Central memory CD8-positive, alpha-beta T cell (primary cell): Measurements from ENCODE around the gene LRRC8D.
"Not testable (repeated sequence)": the region's sequence is repeated elsewhere in the genome, so short reads cannot be mapped to it uniquely, and the experiment has no call there.

Experiments
- ATAC-seq: fragments of 150-1000 bp; cut with Tn5 transposase; replicated peaks from 2 replicates; pipeline ENCODE4 v1.10.0; 2022; ENCODE audit warnings: mild to moderate bottlenecking, moderate FRiP score, moderate number of reproducible peaks; ENCODE audit not compliant: poor library complexity, severe bottlenecking; ENCODE audit errors: extremely low read depth
- DNase-seq, 2 donors: peaks; one replicate each; pipeline ENCODE4 v3.0.0; 2021; ENCODE audit warnings: low spot score in 2 of 2
- H3K27ac Mint-ChIP-seq: one replicate; pipeline ENCODE4 v1.8.0; 2022; ENCODE audit warnings: low read depth, mild to moderate bottlenecking, moderate library complexity, mixed read lengths
- H3K27me3 Mint-ChIP-seq: one replicate; pipeline ENCODE4 v1.8.0; 2022; ENCODE audit warnings: mixed read lengths
- H3K36me3 Mint-ChIP-seq: one replicate; pipeline ENCODE4 v1.8.0; 2022; ENCODE audit warnings: mild to moderate bottlenecking, moderate library complexity, mixed read lengths; ENCODE audit not compliant: insufficient read depth
- H3K4me1 Mint-ChIP-seq: one replicate; pipeline ENCODE4 v1.8.0; 2022; ENCODE audit warnings: mixed read lengths
- H3K4me3 Mint-ChIP-seq: one replicate; pipeline ENCODE4 v1.8.0; 2022; ENCODE audit warnings: mild to moderate bottlenecking, moderate library complexity, mixed read lengths
- H3K9me3 Mint-ChIP-seq: one replicate; pipeline ENCODE4 v1.8.0; 2022; ENCODE audit warnings: mixed read lengths

LRRC8D gene

DNA sequence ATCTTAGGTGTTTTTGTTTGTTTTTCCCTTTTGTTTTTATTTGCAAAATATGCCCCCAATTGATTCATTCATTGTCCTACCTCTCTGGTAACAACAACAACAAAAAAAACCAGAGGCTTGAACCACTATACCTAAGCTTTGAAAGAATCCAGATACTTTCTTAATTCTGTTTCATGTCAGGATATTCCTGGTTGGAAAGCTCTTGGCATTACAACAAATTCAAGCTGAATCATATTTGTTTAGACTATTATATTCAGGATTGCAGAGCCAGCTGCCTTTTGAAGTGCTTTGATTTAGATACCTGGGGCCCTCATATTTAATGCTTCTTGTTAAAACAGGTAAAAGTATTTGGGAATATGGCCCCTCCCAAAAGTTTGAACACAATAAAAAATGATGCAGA is 151.2 kb downstream of the LRRC8D start:
- Mint-ChIP-seq H3K4me1 (no peaks in the 10 kb centered on the region), H3K27ac (no peak overlapping the region), H3K4me3 (no peak overlapping the region), H3K9me3 (no peaks in the 10 kb centered on the region), H3K36me3 (peaks cover 2% of the 10 kb centered on the region), H3K27me3 (peaks cover 10% of the 10 kb centered on the region)
- DNase-seq = no peak
- no peak for ATAC-seq

DNA sequence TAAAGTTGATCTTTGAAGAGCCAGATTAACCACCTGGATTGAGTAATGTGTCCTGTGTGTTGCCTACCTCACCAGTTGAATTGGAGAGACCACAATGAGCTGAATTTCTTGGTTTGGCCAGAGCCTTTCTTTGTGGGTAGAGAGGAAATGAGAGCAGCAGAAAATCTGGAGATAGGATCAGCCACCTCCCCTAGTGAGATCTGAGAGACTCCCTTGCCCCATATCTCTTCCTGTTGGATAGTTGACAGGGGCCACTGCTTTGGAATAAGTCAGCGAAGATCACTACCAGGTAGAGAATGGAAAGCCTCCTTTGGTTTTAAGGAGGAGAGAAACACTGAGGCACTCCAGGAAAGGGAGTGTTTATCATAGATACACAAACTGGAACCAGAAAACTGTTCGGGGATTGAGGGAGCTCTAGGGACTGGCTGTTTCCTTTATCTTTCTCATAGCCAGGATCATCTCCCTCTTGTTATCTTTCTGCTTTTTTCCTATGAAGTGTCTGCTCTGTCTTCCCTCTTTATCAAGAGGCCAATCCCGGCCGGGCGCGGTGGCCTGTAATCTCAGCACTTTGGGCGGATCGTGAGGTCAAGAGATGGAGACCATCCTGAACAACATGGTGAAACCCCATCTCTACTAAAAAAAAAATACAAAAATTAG is 152.8 kb downstream of the LRRC8D start:
- Mint-ChIP-seq H3K4me1 (no peaks in the 10 kb centered on the region), H3K4me3 (no peak overlapping the region), H3K27me3 (peaks cover 10% of the 10 kb centered on the region), H3K9me3 (no peaks in the 10 kb centered on the region), H3K27ac (no peak overlapping the region), H3K36me3 (peaks cover 2% of the 10 kb centered on the region)
- no peak for DNase-seq
- ATAC-seq = no peak

DNA sequence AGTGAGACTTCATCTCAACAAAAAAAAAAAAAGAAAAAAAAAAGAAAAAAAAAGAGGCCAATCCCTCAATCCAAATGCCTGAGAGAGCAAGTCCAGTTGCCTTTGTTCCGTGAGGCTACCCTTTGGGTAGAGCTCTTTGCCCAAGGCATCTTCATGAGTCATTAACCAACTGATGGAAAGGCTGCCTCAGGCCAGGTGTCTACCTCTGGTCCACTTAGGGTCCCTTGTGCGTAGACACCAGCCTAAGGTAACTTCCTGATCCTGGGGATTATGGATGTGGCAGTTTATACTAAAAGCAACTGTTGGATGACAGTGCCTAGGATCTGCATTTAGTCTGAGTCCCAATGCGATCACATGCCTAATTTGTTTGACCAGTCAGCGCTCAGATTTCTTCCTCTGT is 153.4 kb downstream of the LRRC8D start:
- no peaks in the 10 kb centered on the region for H3K4me1 Mint-ChIP-seq
- no peak for ATAC-seq
- H3K27ac Mint-ChIP-seq = no peak overlapping the region
- H3K36me3 Mint-ChIP-seq = peaks cover 2% of the 10 kb centered on the region
- H3K27me3 Mint-ChIP-seq = peaks cover 10% of the 10 kb centered on the region
- DNase-seq = no peak
- no peak overlapping the region for H3K4me3 Mint-ChIP-seq
- no peaks in the 10 kb centered on the region for H3K9me3 Mint-ChIP-seq

DNA sequence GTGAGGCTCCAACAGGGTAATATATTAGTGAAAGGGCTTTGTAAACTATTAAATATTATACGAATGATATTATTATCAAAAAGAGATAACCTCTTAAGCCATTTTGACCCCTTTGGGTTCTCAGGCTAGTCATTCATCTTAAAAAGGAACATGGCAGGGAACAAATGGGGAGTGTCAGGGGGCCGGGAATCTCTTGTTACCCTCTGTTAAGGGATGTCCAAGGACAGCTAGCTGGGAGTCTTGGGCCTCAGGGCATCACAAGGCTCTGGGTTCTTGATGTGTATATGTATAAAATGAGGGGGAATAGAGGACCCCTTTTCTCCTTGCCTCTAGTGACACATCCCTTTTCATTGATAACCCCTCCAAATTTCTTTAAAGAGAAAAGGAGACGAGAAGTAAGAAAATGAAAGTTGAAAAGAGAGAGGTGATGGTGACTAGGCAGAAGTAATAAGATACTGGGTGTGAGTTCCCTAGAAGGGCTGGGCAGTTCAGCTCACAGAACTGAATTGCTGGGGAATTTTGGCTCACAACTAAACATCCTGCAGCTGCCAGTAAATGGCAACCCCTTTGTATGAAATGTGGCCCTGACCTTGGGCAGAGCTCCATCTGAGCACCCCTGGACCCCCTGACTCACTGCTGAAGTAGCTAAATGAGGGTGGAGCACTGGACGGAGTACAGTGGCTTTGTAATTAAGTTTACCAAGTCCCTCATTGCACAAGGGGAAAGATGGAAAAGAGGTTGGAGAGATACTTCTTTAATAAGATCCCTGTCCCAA is 154.1 kb downstream of the LRRC8D start:
- H3K4me3 Mint-ChIP-seq = no peak overlapping the region
- no peak overlapping the region for H3K27ac Mint-ChIP-seq
- no peak for DNase-seq
- H3K9me3 Mint-ChIP-seq = no peaks in the 10 kb centered on the region
- no peak for ATAC-seq
- no peaks in the 10 kb centered on the region for H3K4me1 Mint-ChIP-seq
- H3K36me3 Mint-ChIP-seq = peaks cover 2% of the 10 kb centered on the region
- H3K27me3 Mint-ChIP-seq = peaks cover 10% of the 10 kb centered on the region

DNA sequence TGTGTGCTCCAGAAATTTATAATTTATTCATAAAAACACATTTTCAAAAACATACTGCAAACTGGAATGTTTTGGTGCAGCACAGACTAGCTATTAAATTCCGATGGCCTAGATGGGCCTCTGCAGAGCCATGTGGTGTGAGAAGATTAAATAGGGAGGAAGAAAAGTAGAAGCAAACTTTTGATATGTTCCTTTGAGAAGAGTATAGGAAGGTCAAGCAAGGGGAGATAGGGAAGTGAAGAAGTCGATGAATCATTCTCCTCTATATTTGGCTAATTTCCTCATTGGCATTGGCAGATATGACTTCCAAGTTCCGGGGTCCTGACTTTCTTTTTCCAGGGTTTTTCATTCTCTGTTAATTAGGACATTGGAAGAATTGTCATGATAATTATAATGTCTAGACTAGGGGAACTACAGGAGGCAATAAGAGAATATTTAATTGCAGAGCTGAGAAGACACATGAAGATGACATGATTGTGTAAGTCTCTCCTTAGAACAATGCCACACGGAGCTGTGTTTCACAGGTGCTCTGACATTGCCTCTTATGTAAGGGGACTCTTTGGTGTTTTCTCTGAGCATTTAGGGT is 154.8 kb downstream of the LRRC8D start:
- H3K27ac Mint-ChIP-seq = no peak overlapping the region
- H3K27me3 Mint-ChIP-seq = peaks cover 10% of the 10 kb centered on the region
- no peaks in the 10 kb centered on the region for H3K9me3 Mint-ChIP-seq
- no peak overlapping the region for H3K4me3 Mint-ChIP-seq
- no peaks in the 10 kb centered on the region for H3K4me1 Mint-ChIP-seq
- H3K36me3 Mint-ChIP-seq = peaks cover 2% of the 10 kb centered on the region
- ATAC-seq (no peak), DNase-seq (no peak)

DNA sequence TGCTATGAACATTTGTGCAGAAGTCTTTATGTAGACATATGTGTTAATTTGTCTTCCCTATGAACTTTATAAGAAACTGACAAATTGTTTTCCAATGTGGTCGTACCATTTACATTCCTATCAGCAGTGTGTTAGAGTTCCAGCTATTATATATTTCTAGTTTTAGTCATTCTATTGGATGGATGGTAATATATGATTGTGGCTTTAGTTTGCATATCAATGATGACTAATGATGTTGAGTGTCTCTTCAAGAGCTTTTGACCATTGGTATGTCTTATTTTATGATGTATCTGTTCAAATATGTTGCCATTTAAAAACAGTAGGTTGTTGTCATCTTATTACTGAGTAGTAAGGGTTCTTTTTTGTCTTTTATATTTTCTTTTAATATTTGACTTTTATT is 157.9 kb downstream of the LRRC8D start:
- peaks cover 10% of the 10 kb centered on the region for H3K27me3 Mint-ChIP-seq
- DNase-seq (no peak), ATAC-seq (no peak)
- no peaks in the 10 kb centered on the region for H3K9me3 Mint-ChIP-seq
- H3K4me3 Mint-ChIP-seq = no peak overlapping the region
- H3K27ac Mint-ChIP-seq = no peak overlapping the region
- no peaks in the 10 kb centered on the region for H3K4me1 Mint-ChIP-seq
- H3K36me3 Mint-ChIP-seq = no peaks in the 10 kb centered on the region

DNA sequence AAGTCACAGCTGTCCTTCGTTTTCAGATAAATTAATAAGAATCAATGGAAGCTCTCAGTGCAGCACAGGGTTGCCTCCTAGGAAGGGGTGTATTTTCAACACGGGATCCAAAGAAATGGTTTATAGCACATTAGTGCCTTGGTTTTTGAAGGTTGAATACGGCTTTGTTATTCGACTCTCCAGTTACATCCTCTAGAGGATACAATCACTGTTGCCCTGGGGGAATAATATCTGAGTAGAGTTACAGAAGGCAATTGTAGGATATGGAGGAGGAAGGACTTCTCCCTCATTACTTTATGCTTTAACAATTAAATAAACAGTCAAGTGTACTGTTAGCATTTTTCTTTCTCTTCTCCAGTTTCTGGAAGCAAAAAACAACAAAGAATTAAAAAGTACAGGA is 159.8 kb downstream of the LRRC8D start:
- H3K27ac Mint-ChIP-seq = no peak overlapping the region
- no peaks in the 10 kb centered on the region for H3K4me1 Mint-ChIP-seq
- no peaks in the 10 kb centered on the region for H3K36me3 Mint-ChIP-seq
- peaks cover 9% of the 10 kb centered on the region for H3K27me3 Mint-ChIP-seq
- H3K4me3 Mint-ChIP-seq = no peak overlapping the region
- no peak for ATAC-seq
- DNase-seq = no peak
- H3K9me3 Mint-ChIP-seq = no peaks in the 10 kb centered on the region

DNA sequence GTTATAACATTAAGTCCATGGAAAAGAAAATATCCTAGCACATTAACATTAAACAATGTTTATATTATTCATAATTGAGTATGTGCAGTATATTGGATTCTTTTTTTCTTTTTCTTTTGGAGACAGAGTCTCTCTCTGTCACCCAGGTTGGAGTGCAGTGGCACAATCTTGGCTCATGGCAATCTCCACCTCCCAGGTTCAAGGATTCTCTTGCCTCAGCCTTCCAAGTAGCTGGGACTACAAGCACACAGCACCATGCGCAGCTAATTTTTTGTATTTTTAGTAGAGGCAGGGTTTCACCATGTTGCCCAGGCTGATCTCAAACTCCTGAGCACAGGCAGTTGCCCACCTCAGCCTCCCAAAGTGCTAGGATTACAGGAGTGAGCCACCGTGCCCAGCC is 162.0 kb downstream of the LRRC8D start:
- H3K36me3 Mint-ChIP-seq, H3K4me3 Mint-ChIP-seq: not testable (repeated sequence)

DNA sequence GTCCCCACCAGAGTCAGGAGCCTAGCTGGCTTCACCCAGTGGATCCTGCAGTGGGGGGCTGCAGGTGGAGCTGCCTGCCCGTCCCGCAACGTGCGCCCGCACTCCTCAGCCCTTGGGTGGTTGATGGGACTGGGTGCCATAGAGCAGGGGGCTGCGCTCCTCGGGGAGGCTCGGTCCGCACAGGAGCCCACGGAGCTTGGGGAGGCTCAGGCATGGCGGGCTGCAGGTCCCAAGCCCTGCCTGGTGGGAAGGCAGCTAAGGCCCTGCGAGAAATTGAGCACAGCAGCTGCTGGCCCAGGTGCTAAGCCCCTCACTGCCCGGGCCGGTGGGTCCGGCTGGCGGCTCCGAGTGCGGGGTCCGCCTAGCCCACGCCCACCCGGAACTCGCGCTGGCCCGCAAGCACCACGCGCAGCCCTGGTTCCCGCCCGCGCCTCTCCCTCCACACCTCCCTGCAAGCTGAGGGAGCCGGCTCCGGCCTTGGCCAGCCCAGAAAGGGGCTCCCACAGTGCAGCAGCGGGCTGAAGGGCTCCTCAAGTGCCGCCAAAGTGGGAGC is 163.8 kb downstream of the LRRC8D start:
- not testable (repeated sequence) for H3K4me3 Mint-ChIP-seq, DNase-seq, H3K27me3 Mint-ChIP-seq, H3K9me3 Mint-ChIP-seq, H3K36me3 Mint-ChIP-seq, H3K4me1 Mint-ChIP-seq, ATAC-seq, H3K27ac Mint-ChIP-seq

More for the DNA sequence above, 162.0 kb downstream of the LRRC8D start:
- ATAC-seq, H3K27ac Mint-ChIP-seq, H3K27me3 Mint-ChIP-seq, H3K9me3 Mint-ChIP-seq, DNase-seq, H3K4me1 Mint-ChIP-seq: not testable (repeated sequence)

DNA sequence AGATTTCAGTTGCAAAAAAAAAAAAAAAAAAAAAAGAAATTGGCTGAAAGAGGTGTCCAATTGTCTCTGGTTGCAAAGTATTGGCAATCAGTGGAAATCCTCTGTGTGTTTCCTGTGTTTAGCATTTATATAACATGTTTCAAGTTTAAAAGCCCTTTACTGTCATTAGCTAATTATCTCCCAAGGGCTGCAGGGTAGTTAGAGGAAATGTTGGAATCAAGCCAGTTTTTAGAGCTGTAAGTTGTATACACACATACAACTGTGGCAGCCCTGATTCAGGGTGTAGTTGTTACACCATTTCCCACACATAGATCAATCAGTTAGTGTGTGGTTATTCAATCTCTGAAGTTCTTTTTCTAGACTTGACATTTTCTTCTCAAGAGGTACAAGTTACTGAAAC is 165.2 kb downstream of the LRRC8D start:
- no peak for ATAC-seq
- DNase-seq = no peak
- peaks cover 9% of the 10 kb centered on the region for H3K27me3 Mint-ChIP-seq

More for the DNA sequence above, 165.2 kb downstream of the LRRC8D start:
- Mint-ChIP-seq H3K4me3 (no peak overlapping the region), H3K9me3 (no peaks in the 10 kb centered on the region), H3K27ac (no peak overlapping the region), H3K36me3 (no peaks in the 10 kb centered on the region), H3K4me1 (no peaks in the 10 kb centered on the region)
